GM18907 (cell line): Measurements from ENCODE around the gene TMEM273.

Source experiments
- ATAC-seq: cut with Tn5 transposase; IDR thresholded peaks from one replicate; pipeline ENCODE4 v1.9.1; 2021; ENCODE audit warnings: mild to moderate bottlenecking, moderate library complexity; ENCODE audit not compliant: unreplicated experiment

TMEM273 gene

DNA sequence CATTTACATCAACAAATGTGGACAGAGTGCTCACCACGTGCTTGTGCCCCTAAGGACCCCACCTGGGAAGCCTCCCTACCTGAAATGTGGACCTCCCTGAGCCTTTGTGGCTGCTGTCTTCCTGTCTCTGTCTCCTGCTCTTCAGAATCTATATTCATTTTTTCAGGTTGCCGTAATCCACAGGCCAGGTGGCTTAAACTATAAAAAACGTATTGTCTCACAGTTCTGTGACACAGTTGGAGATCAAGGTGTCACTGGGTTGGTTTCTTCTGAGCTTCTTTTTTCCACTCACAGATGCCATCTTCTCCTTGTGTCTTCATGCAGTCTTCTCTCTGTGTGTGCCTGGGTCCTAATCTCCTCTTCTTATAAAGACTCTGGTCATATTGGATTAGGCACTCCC is 67.3 kb downstream of the TMEM273 start:
- no peak for ATAC-seq

GRCh38 chr10:49119746-49120145 is 68.4 kb downstream of the TMEM273 start:
- no peak for ATAC-seq

DNA sequence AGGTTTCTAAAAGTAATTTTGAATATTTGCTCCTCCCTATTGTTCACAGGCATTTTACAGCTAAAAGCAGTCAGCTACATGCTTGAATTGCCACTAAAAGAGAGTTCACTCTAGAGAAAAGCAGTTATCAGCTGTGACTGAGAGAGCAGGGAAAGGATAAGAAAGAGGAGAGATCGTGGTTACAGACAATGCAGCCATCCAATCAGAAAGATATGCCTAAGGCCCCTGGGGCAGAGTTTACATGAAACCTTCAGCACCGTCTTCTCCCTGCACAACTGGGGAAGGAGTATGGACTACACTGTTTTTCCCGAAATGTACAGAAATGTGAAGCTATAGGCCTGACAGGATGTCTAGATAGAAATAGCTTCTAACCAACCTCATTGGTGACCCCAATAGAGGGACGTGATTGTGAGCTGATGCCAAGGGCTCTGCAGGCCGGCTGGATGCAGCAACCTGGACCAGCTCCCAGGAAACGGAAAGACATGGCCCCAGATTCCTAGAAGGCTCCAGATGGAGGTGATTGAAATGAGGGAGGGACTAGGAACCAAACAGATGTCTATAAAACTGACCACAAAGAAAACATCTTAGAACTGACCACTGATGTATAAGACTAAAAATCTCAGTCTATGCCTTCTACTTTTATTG is 69.6 kb downstream of the TMEM273 start:
- ATAC-seq = no peak

DNA sequence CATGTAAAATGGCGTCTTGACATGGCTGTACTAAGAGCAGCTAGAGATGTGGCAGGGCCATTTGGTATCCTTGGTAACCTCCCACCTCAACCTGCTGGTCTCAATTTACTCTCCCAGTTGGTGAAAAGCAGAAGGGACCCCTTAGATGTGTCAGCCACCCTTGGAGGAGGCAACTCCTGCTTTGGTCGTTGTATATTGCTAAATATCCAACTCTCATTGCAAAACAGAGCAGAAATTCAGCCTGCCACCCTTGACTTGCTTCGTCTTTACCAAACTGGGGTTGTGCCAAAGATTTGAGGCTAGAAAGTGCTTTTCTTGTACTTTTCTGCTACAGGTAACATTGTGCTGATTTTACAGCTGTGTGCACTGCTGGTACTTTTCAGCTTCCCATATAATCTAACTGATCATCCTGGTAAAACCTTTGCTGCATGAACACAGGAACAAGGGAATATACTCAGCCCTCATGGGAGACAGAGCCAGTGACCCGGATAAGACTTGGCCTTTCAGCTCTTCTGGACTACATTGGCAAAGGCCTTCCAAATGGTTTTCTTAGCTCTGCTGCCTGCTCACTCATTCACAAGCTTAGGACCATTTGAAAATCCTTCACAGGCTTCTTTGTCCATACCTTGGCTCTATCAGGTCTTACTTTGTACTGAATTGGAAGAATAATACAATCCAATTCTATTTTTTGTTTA is 70.7 kb downstream of the TMEM273 start:
- no peak for ATAC-seq

DNA sequence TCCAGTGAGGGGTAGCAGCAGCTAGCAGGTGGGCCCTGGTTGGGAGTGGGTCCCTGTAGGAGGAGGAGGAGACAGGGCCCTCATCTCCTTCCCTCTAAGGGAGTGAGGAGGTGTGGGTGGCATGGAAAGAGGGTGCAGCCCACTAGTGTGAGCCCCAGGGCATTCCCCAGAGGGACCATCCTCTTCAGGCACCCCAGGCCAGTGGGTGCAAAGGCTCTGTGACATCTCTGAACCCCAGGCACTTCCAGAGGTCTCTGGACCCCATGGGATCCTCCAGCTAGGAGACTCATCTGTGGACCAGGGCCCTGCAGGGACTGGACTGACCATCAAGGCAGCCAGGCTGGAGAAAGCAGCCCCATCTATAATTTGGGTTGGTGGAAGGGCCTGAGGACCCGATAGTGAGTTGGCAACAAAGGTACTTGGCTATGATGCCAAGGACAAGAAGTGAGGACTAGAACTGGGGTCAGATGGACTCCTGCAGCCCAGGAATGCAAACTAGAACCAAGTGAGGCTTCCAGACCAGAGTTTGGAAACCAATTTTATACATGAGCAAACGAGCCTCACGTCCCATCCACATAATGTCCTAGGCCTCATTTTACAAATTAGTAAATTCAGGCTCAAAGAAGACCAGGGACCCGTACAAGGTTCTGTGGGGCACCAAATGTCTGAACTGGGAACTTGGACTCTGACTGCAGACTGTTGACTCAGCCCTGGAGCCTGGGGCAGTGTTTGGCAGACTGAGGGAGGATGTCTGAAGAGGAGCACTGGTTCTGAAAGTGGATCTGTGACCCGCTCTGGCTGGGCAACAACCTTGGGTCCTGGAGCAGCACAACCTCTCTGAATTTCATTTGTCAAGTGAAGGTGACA is 71.4 kb downstream of the TMEM273 start:
- ATAC-seq = no peak

GRCh38 chr10:49115796-49116508 is 72.2 kb downstream of the TMEM273 start:
- no peak for ATAC-seq

DNA sequence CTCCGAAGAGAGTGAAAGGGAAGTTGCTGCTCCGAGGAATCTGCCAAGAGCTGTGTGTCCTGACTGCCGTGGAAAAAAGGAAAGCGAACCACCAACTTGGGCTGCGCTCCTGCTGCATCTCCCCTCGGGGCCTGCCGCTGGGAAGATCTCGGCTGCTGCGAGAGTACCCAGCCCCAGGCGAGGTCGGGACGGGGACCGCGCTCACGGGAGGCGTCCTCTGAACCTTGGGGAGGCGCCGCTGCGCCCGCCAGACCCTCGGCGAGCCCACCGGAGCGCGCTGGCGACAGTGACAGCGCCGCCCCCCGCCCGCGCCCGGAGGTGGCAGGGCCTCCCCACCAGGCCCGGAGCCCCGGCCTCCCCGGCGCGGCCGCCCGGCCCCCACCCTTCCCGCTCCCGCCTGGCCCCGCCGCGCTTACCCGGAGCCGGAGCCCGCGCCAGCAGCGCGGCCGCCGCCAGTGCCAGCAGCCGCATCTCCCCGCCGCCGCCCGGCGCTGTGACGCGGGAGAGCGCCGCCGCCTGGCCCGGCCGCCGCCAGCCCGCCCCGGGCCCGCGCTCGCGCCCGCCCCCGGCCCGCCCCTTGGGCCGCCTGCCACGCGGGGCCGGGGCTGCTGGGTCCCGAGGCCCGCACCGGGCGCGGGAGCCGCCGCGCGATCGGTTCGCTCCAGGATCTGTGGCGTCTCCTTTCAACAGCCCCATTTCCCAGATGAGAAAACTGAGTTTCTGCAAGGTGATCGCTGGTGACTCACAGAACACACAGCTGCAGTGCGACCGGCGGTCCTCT is 73.0 kb downstream of the TMEM273 start, which contains the start of gene VSTM4:
Gene VSTM4, minus strand, starts transcription at position 508 of the 781 bp plus-strand sequence. Its CDS starts 37 bp downstream, at position 471.
- no peak for ATAC-seq

GRCh38 chr10:49114718-49115014 is 73.5 kb downstream of the TMEM273 start:
- no peak for ATAC-seq

GRCh38 chr10:49113741-49114141 is 74.5 kb downstream of the TMEM273 start:
- no peak for ATAC-seq

DNA sequence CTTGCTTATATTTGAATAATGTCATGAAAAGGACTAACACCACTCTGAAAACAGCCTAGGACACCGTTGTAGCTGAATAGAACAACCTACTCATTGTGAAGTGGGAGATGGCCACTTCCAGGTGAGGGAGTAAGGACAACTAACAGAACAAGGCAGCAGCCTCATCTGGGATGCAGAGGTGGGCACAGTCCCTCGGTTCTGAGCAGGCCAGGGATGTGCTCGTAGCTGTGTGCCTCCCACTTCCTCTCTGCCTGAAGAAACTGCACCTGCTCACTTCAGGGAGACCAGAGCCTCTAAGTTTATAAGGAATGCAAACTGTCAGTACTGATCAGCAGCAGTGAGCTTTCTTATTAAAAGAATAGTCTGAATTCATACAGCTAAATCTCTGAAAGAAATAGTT is 75.3 kb downstream of the TMEM273 start:
- no peak for ATAC-seq

- no peak for ATAC-seq
These were observed 76.1 kb downstream of the TMEM273 start for GRCh38 chr10:49112098-49112497.

- ATAC-seq = no peak
These were observed 76.9 kb downstream of the TMEM273 start for GRCh38 chr10:49111320-49111698.

GRCh38 chr10:49110684-49111319 is 77.4 kb downstream of the TMEM273 start:
- no peak for ATAC-seq

DNA sequence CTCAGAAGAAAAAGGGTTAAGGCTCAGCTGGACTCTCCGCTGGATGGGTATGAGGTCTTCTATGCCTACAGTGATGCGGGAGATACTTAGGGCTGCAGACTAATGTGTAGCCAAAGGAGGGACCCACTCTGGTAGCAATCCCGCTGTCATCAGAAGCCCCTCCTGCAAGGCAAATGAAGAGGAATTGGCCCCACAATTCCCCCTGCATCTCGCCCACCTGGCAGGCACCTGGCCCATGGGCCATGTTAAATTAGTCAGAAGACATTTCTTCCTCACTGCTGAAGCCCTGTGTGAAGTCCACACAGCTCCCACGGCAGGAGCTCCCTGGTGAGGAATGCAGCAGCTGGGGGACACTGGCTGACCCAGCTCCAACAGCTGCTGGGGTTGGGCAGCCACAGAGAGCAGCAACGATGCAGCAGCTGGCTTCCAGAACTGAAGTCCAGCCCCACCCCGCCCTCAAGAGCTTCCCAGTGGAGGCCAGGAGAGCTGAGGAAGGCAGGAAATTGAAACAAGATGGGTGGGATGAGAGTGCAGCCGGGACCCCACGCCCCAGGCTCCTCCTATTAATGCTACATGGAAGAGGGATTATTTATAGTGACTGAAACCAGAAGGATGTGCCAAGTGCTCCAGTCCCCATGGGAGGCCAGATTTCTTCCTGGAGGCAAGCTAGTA is 78.4 kb downstream of the TMEM273 start:
- no peak for ATAC-seq

- ATAC-seq = no peak
These were observed 79.5 kb downstream of the TMEM273 start for GRCh38 chr10:49108656-49109055.

DNA sequence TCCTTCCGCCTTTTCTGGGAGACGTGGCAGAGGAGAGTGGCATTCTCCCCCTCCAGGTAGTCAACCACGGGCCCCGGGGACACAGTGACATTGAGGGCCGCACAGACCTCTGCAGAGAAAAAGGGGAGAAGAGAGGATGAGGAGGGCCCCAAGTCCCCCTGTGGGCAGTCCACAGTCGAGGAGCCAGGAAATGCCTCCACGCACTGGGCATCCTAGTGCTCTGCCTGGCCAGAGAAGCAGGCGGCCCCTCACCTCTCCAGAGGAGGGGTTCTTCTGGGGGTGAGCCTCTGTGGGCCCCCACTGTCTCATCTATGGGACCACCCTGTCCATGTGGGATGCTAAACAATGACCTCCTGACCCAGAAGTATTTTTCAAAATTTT is 80.3 kb downstream of the TMEM273 start:
- no peak for ATAC-seq

- ATAC-seq = no peak
These were observed 80.9 kb downstream of the TMEM273 start for GRCh38 chr10:49107111-49107886.

GRCh38 chr10:49106451-49106850 is 81.7 kb downstream of the TMEM273 start:
- no peak for ATAC-seq

GRCh38 chr10:49105076-49105475 is 83.1 kb downstream of the TMEM273 start:
- ATAC-seq = no peak
